Sciatic nerve (tissue), 2 donors: Measurements from ENCODE around the gene C7orf33. TPM values are rescaled to one million over a fixed set of nuclear protein-coding genes. Genes with fewer than 3 reads are reported as not detected.
"Not testable (repeated sequence)": the region's sequence is repeated elsewhere in the genome, so short reads cannot be mapped to it uniquely, and the experiment has no call there.

Source experiments
- ATAC-seq: fragments of 200-7000 bp; cut with Tn5 transposase; one replicate; pipeline ENCODE4 v1.9.1; 2020; ENCODE audit warnings: mild to moderate bottlenecking, moderate library complexity
- DNase-seq: peaks from one replicate; pipeline ENCODE4 v3.0.0-alpha.2; 2020; ENCODE audit warnings: low spot score
- intact Hi-C: fragments of 100-400 bp; cut with DNase I; formaldehyde crosslinking; loops from one replicate; pipeline ENCODE4 v1.14.2; 2022
- total RNA-seq: library from RNA; stranded (reverse); fragmentation: NEBNext Ultra II Directional; extraction: Animal tissue kit (Norgen Biotek cat#: 25700); gene quantifications from one replicate; pipeline ENCODE4 v1.2.1, GENCODE V29; 2021
- donor health status: DM: no; HTN: no; CAD: no.
- donor health status: DM: no; HTN: no; CAD: no.

Gene C7orf33
- total RNA-seq: not detected

GRCh38 chr7:148590471-148590870 lies at the start of gene C7orf33:
Gene C7orf33 (plus strand): TSS chr7:148590766. CDS start chr7:148590926, 160 bp downstream.
- ATAC-seq (no peak), DNase-seq (no peak)
- intact Hi-C loops: no loop called here

GRCh38 chr7:148541891-148542504 lies 48.6 kb upstream of the C7orf33 start:
- ATAC-seq: no peak
- no peak for DNase-seq
- intact Hi-C loops: no loop called here

GRCh38 chr7:148543302-148543701 lies 47.3 kb upstream of the C7orf33 start:
- intact Hi-C loops: no loop called here
- ATAC-seq (no peak), DNase-seq (no peak)

- no peak for DNase-seq
- no peak for ATAC-seq
- intact Hi-C loops: no loop called here
These were observed 45.4 kb upstream of the C7orf33 start for GRCh38 chr7:148545172-148545571.

GRCh38 chr7:148545932-148546331 lies 44.6 kb upstream of the C7orf33 start:
- DNase-seq (no peak), ATAC-seq (no peak)
- intact Hi-C loops: no loop called here

GRCh38 chr7:148546857-148547256 lies 43.7 kb upstream of the C7orf33 start:
- intact Hi-C loops: no loop called here
- DNase-seq (no peak), ATAC-seq (no peak)

- no peak for ATAC-seq
- no peak for DNase-seq
- intact Hi-C loops: no loop called here
These were observed 42.6 kb upstream of the C7orf33 start for GRCh38 chr7:148547951-148548350.

- intact Hi-C loops: no loop called here
- DNase-seq: no peak
- ATAC-seq: no peak
These were observed 36.6 kb upstream of the C7orf33 start for GRCh38 chr7:148553979-148554378.

GRCh38 chr7:148556892-148557291 lies 33.7 kb upstream of the C7orf33 start:
- no peak for ATAC-seq
- intact Hi-C loops: no loop called here
- no peak for DNase-seq

GRCh38 chr7:148558914-148559313 lies 31.7 kb upstream of the C7orf33 start:
- ATAC-seq (no peak), DNase-seq (no peak)
- intact Hi-C loops: no loop called here

GRCh38 chr7:148561099-148561498 lies 29.5 kb upstream of the C7orf33 start:
- intact Hi-C loops: no loop called here
- DNase-seq (no peak), ATAC-seq (no peak)

GRCh38 chr7:148563583-148564274 lies 26.8 kb upstream of the C7orf33 start:
- ATAC-seq (no peak), DNase-seq (no peak)
- intact Hi-C loops: no loop called here

GRCh38 chr7:148564275-148564951 lies 26.2 kb upstream of the C7orf33 start:
- ATAC-seq, DNase-seq, intact Hi-C loops: not testable (repeated sequence)

- ATAC-seq (no peak), DNase-seq (no peak)
- intact Hi-C loops: no loop called here
These were observed 23.8 kb upstream of the C7orf33 start for GRCh38 chr7:148566736-148567135.

- intact Hi-C loops: no loop called here
- DNase-seq (no peak), ATAC-seq (no peak)
These were observed 23.0 kb upstream of the C7orf33 start for GRCh38 chr7:148567524-148567923.

- ATAC-seq (no peak), DNase-seq (no peak)
- intact Hi-C loops: no loop called here
These were observed 20.1 kb upstream of the C7orf33 start for GRCh38 chr7:148570510-148570909.

- DNase-seq, ATAC-seq, intact Hi-C loops: not testable (repeated sequence)
These were observed 19.6 kb upstream of the C7orf33 start for GRCh38 chr7:148570973-148571372.

- intact Hi-C loops: no loop called here
- DNase-seq (no peak), ATAC-seq (no peak)
These were observed 19.2 kb upstream of the C7orf33 start for GRCh38 chr7:148571381-148571780.

GRCh38 chr7:148572067-148572522 lies 18.5 kb upstream of the C7orf33 start:
- intact Hi-C loops: no loop called here
- ATAC-seq (no peak), DNase-seq (no peak)

GRCh38 chr7:148573581-148573980 lies 17.0 kb upstream of the C7orf33 start:
- DNase-seq, intact Hi-C loops, ATAC-seq: not testable (repeated sequence)
